Endodermal cell (in vitro differentiated cells): Measurements from ENCODE around the gene DCP1A. TPM values are rescaled to one million over a fixed set of nuclear protein-coding genes. Genes with fewer than 3 reads are reported as not detected.
A peak's percentile ranks its signal among the peaks of the same experiment; 100 is the strongest.

Experiments used
- DNase-seq: peaks from one replicate; pipeline ENCODE4 v3.0.0-alpha.2; 2017
- H3K27ac ChIP-seq: 2 replicates; pipeline ENCODE4 v1.5.1; 2013; ENCODE audit warnings: mild to moderate bottlenecking, low read depth, low read length, moderate library complexity
- H3K27me3 ChIP-seq: 2 replicates; pipeline ENCODE4 v1.6.1; 2013; ENCODE audit warnings: mild to moderate bottlenecking, low read length, moderate library complexity; ENCODE audit not compliant: insufficient read depth, control insufficient read depth, poor library complexity, severe bottlenecking
- H3K36me3 ChIP-seq: 2 replicates; pipeline ENCODE4 v1.7.0; 2013; ENCODE audit warnings: mild to moderate bottlenecking, low read length, moderate library complexity; ENCODE audit not compliant: control insufficient read depth, insufficient read depth
- H3K4me1 ChIP-seq: one replicate; pipeline ENCODE4 v1.7.0; 2013; ENCODE audit warnings: low read length; ENCODE audit not compliant: control insufficient read depth, insufficient read depth
- H3K4me3 ChIP-seq: 2 replicates; pipeline ENCODE4 v1.5.1; 2013; ENCODE audit warnings: mild to moderate bottlenecking, low read length, moderate library complexity
- H3K9ac ChIP-seq: 2 replicates; pipeline ENCODE4 v1.6.1; 2013; ENCODE audit warnings: mild to moderate bottlenecking, low read length, moderate library complexity; ENCODE audit not compliant: poor library complexity, severe bottlenecking; ENCODE audit errors: extremely low read depth
- H3K9me3 ChIP-seq: 2 replicates; pipeline ENCODE4 v1.6.1; 2013; ENCODE audit warnings: mild to moderate bottlenecking, low read length, moderate library complexity; ENCODE audit not compliant: control insufficient read depth
- H3K27ac Mint-ChIP-seq: 2 replicates; pipeline ENCODE4 v1.8.0; 2020; ENCODE audit warnings: mixed read lengths
- H3K27me3 Mint-ChIP-seq: 2 replicates; pipeline ENCODE4 v1.8.0; 2021; ENCODE audit warnings: mild to moderate bottlenecking, mixed read lengths; ENCODE audit not compliant: insufficient read depth
- H3K36me3 Mint-ChIP-seq: 2 replicates; pipeline ENCODE4 v1.8.0; 2020; ENCODE audit warnings: low read depth, mixed read lengths
- H3K4me1 Mint-ChIP-seq: 2 replicates; pipeline ENCODE4 v1.8.0; 2020; ENCODE audit warnings: mixed read lengths
- H3K4me3 Mint-ChIP-seq: 2 replicates; pipeline ENCODE4 v1.8.0; 2020; ENCODE audit warnings: mild to moderate bottlenecking, moderate library complexity, mixed read lengths
- H3K9me3 Mint-ChIP-seq: 2 replicates; pipeline ENCODE4 v1.8.0; 2020; ENCODE audit warnings: mild to moderate bottlenecking, mixed read lengths
- CTCF ChIP-seq: fragments of 200-600 bp; sonication (generic); conservative IDR thresholded peaks from 2 replicates; pipeline ENCODE4 v1.5.0; 2021; ENCODE audit warnings: antibody characterized with exemption, mild to moderate bottlenecking
- whole genome bisulfite sequencing, 2 experiments: methylation state at CpG; one replicate each; pipeline versions ENCODE4 v1.1.5 to v1.1.7; 2013; ENCODE audit warnings: missing lambda C conversion rate in 2 of 2, mixed read lengths in 1 of 2; ENCODE audit not compliant: insufficient coverage in 1 of 2, insufficient read length in 1 of 2; 5-methylcytosine and 5-hydroxymethylcytosine counted together
- total RNA-seq, 2 donors: library from RNA; stranded (reverse); fragmentation: NEBNext Ultra II Directional in 1 of 2; extraction: Animal tissue kit (Norgen Biotek cat#: 25700) in 1 of 2; gene quantifications; 2 replicates in 1 of 2; 3 replicates in 1 of 2; pipeline ENCODE4 v1.2.1, GENCODE V29; 2021

DCP1A gene
- total RNA-seq, 2 donors from 2014 or later: 26.8 to 36.3 TPM

GRCh38 chr3:53238051-53238850, 109.1 kb downstream of the DCP1A start:
- WGBS, 2 experiments: 93 to 97% methylated on average over 3 to 6 of the region's 6 CpGs

GRCh38 chr3:53236112-53236841, 111.1 kb downstream of the DCP1A start:
- Mint-ChIP-seq H3K36me3 (peaks cover 83% of the 10 kb centered on the region), H3K27me3 (no peaks in the 10 kb centered on the region), H3K9me3 (no peaks in the 10 kb centered on the region), H3K27ac (peak overlapping the region; percentile 70), H3K4me3 (no peak overlapping the region), H3K4me1 (peaks cover 2% of the 10 kb centered on the region)
- Histone ChIP-seq H3K36me3 (peaks cover 79% of the 10 kb centered on the region), H3K4me3 (no peak overlapping the region), H3K4me1 (no peaks in the 10 kb centered on the region), H3K27ac (peak overlapping the region; percentile 70), H3K9me3 (no peaks in the 10 kb centered on the region), H3K9ac (no peak overlapping the region), H3K27me3 (no peaks in the 10 kb centered on the region)
- TF ChIP-seq CTCF: no peak
- DNase-seq: peak; percentile 72
- WGBS, 2 experiments: 85 to 95% methylated on average over 4 to 9 of the region's 9 CpGs

More at GRCh38 chr3:53238051-53238850, 109.1 kb downstream of the DCP1A start:
- no peak overlapping the region for H3K4me3 ChIP-seq
- no peak overlapping the region for H3K27ac ChIP-seq
- Mint-ChIP-seq H3K4me1 (peaks cover 5% of the 10 kb centered on the region), H3K4me3 (no peak overlapping the region), H3K36me3 (peaks cover 74% of the 10 kb centered on the region), H3K27ac (peak overlapping the region; percentile 25), H3K27me3 (no peaks in the 10 kb centered on the region), H3K9me3 (no peaks in the 10 kb centered on the region)
- DNase-seq: no peak
- H3K27me3 ChIP-seq: no peaks in the 10 kb centered on the region
- no peaks in the 10 kb centered on the region for H3K9me3 ChIP-seq
- peaks cover 72% of the 10 kb centered on the region for H3K36me3 ChIP-seq
- no peak overlapping the region for H3K9ac ChIP-seq
- TF ChIP-seq CTCF: no peak
- no peaks in the 10 kb centered on the region for H3K4me1 ChIP-seq

GRCh38 chr3:53235545-53235944, 111.8 kb downstream of the DCP1A start:
- H3K36me3 Mint-ChIP-seq: peaks cover 80% of the 10 kb centered on the region
- no peak overlapping the region for H3K4me3 Mint-ChIP-seq
- TF ChIP-seq CTCF: no peak

More at GRCh38 chr3:53235545-53235944, 111.8 kb downstream of the DCP1A start:
- Histone ChIP-seq H3K36me3 (peaks cover 72% of the 10 kb centered on the region), H3K27me3 (no peaks in the 10 kb centered on the region), H3K9me3 (no peaks in the 10 kb centered on the region), H3K27ac (peak overlapping the region; percentile 70), H3K4me1 (no peaks in the 10 kb centered on the region), H3K4me3 (no peak overlapping the region), H3K9ac (no peak overlapping the region)
- Mint-ChIP-seq H3K27me3 (no peaks in the 10 kb centered on the region), H3K9me3 (no peaks in the 10 kb centered on the region), H3K4me1 (peaks cover 2% of the 10 kb centered on the region), H3K27ac (peak overlapping the region; percentile 64)
- DNase-seq: no peak
- WGBS, 2 experiments: 93 to 100% methylated on average over 2 to 6 of the region's 6 CpGs
